GM23338 (cell line): ENCODE data around the gene NFILZ. TPM values are rescaled to one million over a fixed set of nuclear protein-coding genes. Genes with fewer than 3 reads are reported as not detected.

Source experiments
- JUNB ChIP-seq: IDR thresholded peaks from one replicate; pipeline ENCODE4 v1.6.1; 2016; ENCODE audit warnings: antibody characterized with exemption; ENCODE audit not compliant: unreplicated experiment
- NANOG ChIP-seq: IDR thresholded peaks from 2 replicates; pipeline ENCODE4 v1.6.1; 2016; ENCODE audit warnings: antibody characterized with exemption, borderline replicate concordance
- STAT1 ChIP-seq: IDR thresholded peaks from one replicate; pipeline ENCODE4 v1.6.1; 2016; ENCODE audit warnings: antibody characterized with exemption; ENCODE audit not compliant: unreplicated experiment
- ZNF114 ChIP-seq: fragments of 250-450 bp; sonication (Bioruptor Pico); IDR thresholded peaks from 2 replicates; pipeline ENCODE4 v1.5.0; 2020; ENCODE audit warnings: mild to moderate bottlenecking, moderate library complexity
- ZNF462 ChIP-seq: fragments of 250-450 bp; sonication (Bioruptor Pico); IDR thresholded peaks from 2 replicates; pipeline ENCODE4 v1.5.0; 2020; ENCODE audit warnings: mild to moderate bottlenecking, moderate library complexity
- polyA plus RNA-seq: library from polyadenylated mRNA; unstranded; fragments of >200 nt; fragmentation: Nextera tagmentation; extraction: Ambion mirVana; gene quantifications from 2 replicates; pipeline ENCODE4 v1.2.1, GENCODE V29; 2016
- total RNA-seq: library from RNA; depleted of rRNA; stranded (reverse); fragments of >200 nt; shearing (Covaris generic); gene quantifications from 2 replicates; pipeline ENCODE4 v1.2.3, GENCODE V29; 2014; rRNA removed

The NFILZ gene
- total and polyA plus RNA-seq, 2 experiments from 2014 or later, result not detected

GRCh38 chr19:8678244-8678807 is 47.9 kb downstream of the NFILZ start (continued):
- TF ChIP-seq ZNF462 (CRISPR knock-in tag) (no peak), ZNF114 (CRISPR knock-in tag) (no peak), NANOG (no peak), JUNB (no peak), STAT1 (no peak)

Other genes with a start within 250 kb of the NFILZ start
- 70.0 and 79.6 TPM in 2 replicates for gene RAB11B, start 240.3 kb upstream of the NFILZ start, total RNA-seq
- gene RAB11B, start 240.3 kb upstream of the NFILZ start, polyA plus RNA-seq, result 64.8 and 66.0 TPM in 2 replicates
- 50.1 and 58.7 TPM in 2 replicates for gene MARCHF2, start 217.3 kb upstream of the NFILZ start, total RNA-seq
- 18.9 and 20.7 TPM in 2 replicates for gene MARCHF2, start 217.3 kb upstream of the NFILZ start, polyA plus RNA-seq
- gene HNRNPM, start 185.7 kb upstream of the NFILZ start, total RNA-seq, result 359 and 389 TPM in 2 replicates
- 276 and 291 TPM in 2 replicates for gene HNRNPM, start 185.7 kb upstream of the NFILZ start, polyA plus RNA-seq
- 0.07 and 0.31 TPM in 2 replicates for gene PRAM1, start 128.0 kb upstream of the NFILZ start, total RNA-seq
- 0.54 TPM in 1 of 2 replicates, not detected in the other for gene PRAM1, start 128.0 kb upstream of the NFILZ start, polyA plus RNA-seq
- gene ZNF414, start 116.5 kb upstream of the NFILZ start, total RNA-seq, result 29.2 and 45.0 TPM in 2 replicates
- 27.4 and 31.6 TPM in 2 replicates for gene ZNF414, start 116.5 kb upstream of the NFILZ start, polyA plus RNA-seq
- gene MYO1F, start 53.2 kb upstream of the NFILZ start, total RNA-seq, result 3.8 and 3.9 TPM in 2 replicates
- 5.7 and 7.1 TPM in 2 replicates for gene MYO1F, start 53.2 kb upstream of the NFILZ start, polyA plus RNA-seq
- 25.9 and 29.0 TPM in 2 replicates for gene ADAMTS10, start 19.9 kb upstream of the NFILZ start, total RNA-seq
- gene ADAMTS10, start 19.9 kb upstream of the NFILZ start, polyA plus RNA-seq, result 4.8 and 5.0 TPM in 2 replicates
- gene ACTL9, start 68.2 kb downstream of the NFILZ start, total RNA-seq, result not detected in 2 replicates
- not detected in 2 replicates for gene ACTL9, start 68.2 kb downstream of the NFILZ start, polyA plus RNA-seq
- not detected in 2 replicates for gene OR2Z1, start 91.0 kb downstream of the NFILZ start, total RNA-seq
- not detected in 2 replicates for gene OR2Z1, start 91.0 kb downstream of the NFILZ start, polyA plus RNA-seq
- gene ZNF558, start 201.7 kb downstream of the NFILZ start, total RNA-seq, result 5.7 and 11.1 TPM in 2 replicates
- 2.2 and 3.5 TPM in 2 replicates for gene ZNF558, start 201.7 kb downstream of the NFILZ start, polyA plus RNA-seq
- gene MBD3L1, start 201.7 kb downstream of the NFILZ start, total RNA-seq, result not detected in 2 replicates
- gene MBD3L1, start 201.7 kb downstream of the NFILZ start, polyA plus RNA-seq, result not detected in 2 replicates